PFSK-1 (cell line): ENCODE measurements around the gene CCDC167.

Experiments used
- FOXP2 ChIP-seq: optimal IDR thresholded peaks from 2 replicates; pipeline ENCODE3; 2011; ENCODE audit warnings: borderline replicate concordance, control low read depth, inconsistent platforms; ENCODE audit not compliant: insufficient read depth; ENCODE audit errors: extremely low read length, extremely low read depth
- POLR2AphosphoS5 ChIP-seq: IDR thresholded peaks from 2 replicates; pipeline ENCODE4 v1.6.1; 2012; ENCODE audit warnings: low read depth, mild to moderate bottlenecking, control low read depth, low read length, moderate library complexity

DNA sequence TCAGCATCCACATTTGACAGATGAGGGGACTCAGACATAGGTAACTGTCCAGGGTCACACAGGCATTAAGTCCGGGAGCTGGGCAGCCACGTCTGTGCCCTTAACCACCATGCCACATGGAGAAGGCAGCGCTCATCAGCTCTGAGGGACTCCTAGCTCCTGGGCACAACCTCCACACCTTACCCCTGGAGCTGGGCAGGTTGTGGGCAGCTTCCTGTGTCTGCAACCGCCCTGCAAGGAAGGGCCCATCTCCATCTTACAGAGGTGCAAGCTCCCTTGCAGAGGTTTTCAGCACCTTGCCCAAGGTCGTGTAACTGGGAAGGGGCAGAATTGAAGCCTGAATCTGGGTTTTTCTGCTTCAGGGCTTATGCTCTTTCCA is 7.9 kb downstream of the CCDC167 start:
- TF ChIP-seq FOXP2, result no peak
- TF ChIP-seq POLR2AphosphoS5, result no peak
